Measurements from ENCODE around the gene SMCR8. TPM values are rescaled to one million over a fixed set of nuclear protein-coding genes. Genes with fewer than 3 reads are reported as not detected.
"Not testable (repeated sequence)": the region's sequence is repeated elsewhere in the genome, so short reads cannot be mapped to it uniquely, and the experiment has no call there.

Gene SMCR8
- polyA plus RNA-seq, 1 donor, result 7.6 TPM

GRCh38 chr17:18360518-18360917 is 45.4 kb downstream of the SMCR8 start:
- DNase-seq (ENCODE audit: low read depth), result no peak

DNA sequence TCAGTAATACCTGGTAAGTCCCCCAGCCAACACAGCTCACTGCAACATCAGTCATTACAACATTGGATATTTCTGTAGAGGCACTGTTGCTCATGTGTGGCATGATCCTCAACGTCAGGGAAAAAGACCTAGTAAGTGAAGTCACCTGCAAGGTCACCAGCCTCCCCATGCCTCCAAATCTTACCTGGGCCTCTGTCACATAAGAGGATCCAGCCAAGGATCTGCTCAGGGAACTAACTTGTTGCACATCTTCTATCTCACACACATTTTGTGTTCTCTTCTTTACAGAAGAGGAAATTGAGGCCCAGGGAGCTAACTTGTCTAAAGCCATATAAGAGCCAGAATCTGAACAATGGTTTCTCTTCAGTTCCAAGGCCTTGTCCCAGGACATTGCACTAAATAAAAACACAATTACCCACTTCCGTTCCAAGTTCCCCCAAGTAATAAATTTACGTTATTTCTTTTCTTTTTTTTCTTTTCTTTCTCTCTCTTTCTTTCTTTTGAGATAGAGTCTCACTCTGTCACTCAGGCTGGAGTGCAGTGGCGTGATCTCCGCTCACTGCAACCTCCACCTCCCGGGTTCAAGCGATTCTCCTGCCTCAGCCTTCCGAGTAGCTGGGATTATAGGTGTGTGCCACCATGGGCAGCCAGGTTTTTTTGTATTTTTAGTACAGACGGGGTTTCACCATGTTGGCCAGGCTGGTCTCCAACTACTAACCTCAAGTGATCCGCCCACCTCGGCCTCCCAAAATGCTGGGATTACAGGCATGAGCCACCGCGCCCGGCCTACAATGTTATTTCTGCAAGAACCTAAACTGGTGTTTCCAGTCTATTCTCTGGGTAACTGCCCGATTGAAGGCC is 47.0 kb downstream of the SMCR8 start:
- DNase-seq (ENCODE audit: low read depth), result peak; percentile 8

- DNase-seq (ENCODE audit: low read depth), result peak; percentile 8
Observed at GRCh38 chr17:18362698-18363100, 47.6 kb downstream of the SMCR8 start.

DNA sequence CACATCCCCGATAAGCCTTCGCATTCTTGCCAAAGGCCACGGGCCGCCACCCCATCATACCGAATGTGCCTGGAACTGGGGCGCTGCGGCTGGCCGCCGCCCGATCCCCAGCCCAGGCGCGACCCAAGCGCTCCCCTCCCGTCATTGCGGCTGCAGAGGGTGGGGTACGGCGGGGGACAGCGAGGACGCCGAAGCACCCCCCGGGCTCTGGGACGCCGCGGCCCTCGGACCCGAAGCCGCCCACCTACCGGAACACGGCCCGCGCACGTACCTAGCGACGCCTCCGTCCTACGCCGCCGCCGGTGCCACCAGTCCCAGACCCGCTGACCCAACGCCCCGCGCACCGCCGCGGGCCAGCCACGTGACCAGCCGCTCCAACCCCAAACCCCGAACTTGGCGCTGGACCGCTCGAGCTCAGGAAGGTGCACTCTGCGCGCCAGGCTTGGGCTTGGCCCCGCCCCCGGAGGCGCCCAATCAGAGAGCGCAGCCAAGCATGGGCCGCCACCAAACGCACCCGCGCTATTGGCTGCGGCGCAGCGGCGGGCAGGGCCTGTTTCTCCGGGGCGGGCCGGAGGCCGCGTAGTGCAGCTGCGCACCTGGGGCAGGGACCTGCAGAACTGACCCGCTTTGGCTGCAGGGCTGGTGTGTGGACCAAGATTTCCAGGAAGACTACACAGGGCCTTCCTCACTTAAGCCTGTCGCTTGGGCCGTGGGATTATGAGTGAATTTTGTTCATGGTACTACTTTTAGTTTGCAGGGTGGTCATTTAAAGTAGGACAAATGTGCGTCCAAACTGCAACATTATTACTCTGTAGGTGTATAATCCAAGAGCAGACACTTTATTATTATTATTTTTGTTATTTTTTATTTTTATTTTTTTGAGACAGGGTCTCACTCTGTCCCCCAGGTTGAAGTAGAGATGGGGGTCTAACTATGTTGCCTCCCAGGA is 48.3 kb downstream of the SMCR8 start, which contains the start of gene SHMT1:
Gene SHMT1, minus strand, starts transcription at position 450 of the 949 bp plus-strand sequence. CDS start 7,569 bp downstream, outside the sequence.
- DNase-seq (ENCODE audit: low read depth), result peak; percentile 62

DNA sequence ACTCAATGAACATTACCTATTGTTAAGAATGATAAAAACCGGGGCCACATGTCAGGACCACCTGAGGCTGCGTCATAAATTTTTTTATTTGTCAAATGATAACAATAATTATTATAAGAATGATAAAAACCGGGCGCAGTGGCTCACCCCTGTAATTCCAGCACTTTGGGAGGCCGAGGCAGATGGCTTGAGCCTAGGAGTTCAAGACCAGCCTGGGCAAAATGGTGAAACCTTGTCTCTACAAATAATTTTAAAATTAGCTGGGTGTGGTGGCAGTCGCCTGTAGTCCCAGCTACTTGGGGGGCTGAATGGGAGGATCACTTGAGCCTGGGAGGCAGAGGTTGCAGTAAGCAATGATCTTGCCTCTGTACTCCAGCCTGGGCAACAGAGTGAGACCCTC is 49.1 kb downstream of the SMCR8 start:
- DNase-seq (ENCODE audit: low read depth), result no peak

GRCh38 chr17:18368946-18369345 is 53.9 kb downstream of the SMCR8 start:
- no peak for DNase-seq (ENCODE audit: low read depth)

DNA sequence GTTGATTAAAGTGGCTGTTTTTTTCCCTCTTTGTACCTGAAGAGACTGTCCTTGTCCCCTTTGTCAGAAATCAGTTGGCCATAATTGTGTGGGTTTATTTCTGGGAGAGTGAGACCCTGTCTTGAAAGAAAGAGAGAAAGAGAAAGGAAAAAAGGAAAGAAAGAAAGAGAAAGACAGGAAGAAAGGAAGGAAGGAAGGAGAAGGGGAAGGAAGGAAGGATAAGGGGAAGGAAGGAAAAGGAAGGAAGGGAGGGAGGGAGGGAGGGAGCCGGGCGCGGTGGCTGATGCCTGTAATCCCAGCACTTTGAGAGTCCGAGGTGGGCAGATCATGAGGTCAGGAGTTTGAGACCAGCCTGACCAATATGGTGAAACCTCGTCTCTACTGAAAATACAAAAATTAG is 55.7 kb downstream of the SMCR8 start:
- no peak for DNase-seq (ENCODE audit: low read depth)

DNA sequence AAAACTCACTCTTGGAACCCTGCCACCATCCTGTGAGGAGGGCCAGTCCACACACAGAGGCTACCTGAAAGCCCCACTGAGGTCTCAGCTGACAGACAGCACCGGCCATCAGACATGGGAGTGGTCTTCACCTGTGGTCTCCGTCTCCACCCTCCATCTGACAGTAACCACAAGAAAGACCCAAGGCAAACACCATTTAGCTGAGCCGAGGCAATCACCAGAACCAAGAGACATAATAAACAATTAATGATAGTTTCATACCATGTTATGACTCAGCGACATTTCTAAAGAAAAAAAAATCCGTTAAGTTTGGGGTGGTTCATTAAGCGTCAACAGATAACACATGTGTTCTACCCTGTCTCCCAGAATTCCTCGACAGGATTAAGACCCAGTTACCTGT is 56.4 kb downstream of the SMCR8 start:
- no peak for DNase-seq (ENCODE audit: low read depth)

GRCh38 chr17:18373181-18373580 is 58.1 kb downstream of the SMCR8 start:
- DNase-seq (ENCODE audit: low read depth), result not testable (repeated sequence)

DNA sequence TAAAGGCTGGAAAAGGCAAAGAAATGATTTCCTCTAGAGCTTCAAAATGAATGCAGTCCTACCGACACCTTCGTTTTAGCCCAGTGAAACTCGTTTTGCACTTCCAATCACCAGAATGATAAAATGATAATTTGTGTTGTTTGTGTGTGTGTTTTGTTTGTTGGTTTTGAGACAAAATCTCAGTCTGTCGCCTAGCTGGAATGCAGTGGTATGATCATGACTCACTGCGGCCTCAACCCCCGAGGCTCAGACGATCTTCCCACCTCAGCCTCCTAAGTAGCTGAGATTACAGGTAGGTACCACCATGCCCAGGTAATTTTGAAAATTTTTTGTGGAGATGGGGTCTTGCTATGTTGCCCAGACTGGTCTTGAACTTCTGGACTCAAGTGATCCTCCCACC is 59.1 kb downstream of the SMCR8 start:
- no peak for DNase-seq (ENCODE audit: low read depth)

Other genes with a start within 250 kb of the SMCR8 start
- gene DRG2, start 227.3 kb upstream of the SMCR8 start, polyA plus RNA-seq (ENCODE audit: insufficient read length), result 24.9 TPM
- gene MYO15A, start 206.5 kb upstream of the SMCR8 start, polyA plus RNA-seq (ENCODE audit: insufficient read length), result 1.2 TPM
- gene ALKBH5, start 131.5 kb upstream of the SMCR8 start, polyA plus RNA-seq (ENCODE audit: insufficient read length), result 62.8 TPM
- gene LLGL1, start 89.7 kb upstream of the SMCR8 start, polyA plus RNA-seq (ENCODE audit: insufficient read length), result 20.8 TPM
- gene FLII, start 56.6 kb upstream of the SMCR8 start, polyA plus RNA-seq (ENCODE audit: insufficient read length), result 146 TPM
- 14.9 TPM for gene MIEF2, start 54.6 kb upstream of the SMCR8 start, polyA plus RNA-seq (ENCODE audit: insufficient read length)
- gene TOP3A, start 299 bp upstream of the SMCR8 start, polyA plus RNA-seq (ENCODE audit: insufficient read length), result 26.7 TPM
- gene SHMT1, start 48.3 kb downstream of the SMCR8 start, polyA plus RNA-seq (ENCODE audit: insufficient read length), result 9.9 TPM
- not detected for gene EVPLL, start 62.5 kb downstream of the SMCR8 start, polyA plus RNA-seq (ENCODE audit: insufficient read length)
- gene LGALS9C, start 161.5 kb downstream of the SMCR8 start, polyA plus RNA-seq (ENCODE audit: insufficient read length), result not detected